Right cardiac atrium (tissue), 5 donors: ENCODE measurements around the gene BRME1. TPM values are rescaled to one million over a fixed set of nuclear protein-coding genes. Genes with fewer than 3 reads are reported as not detected.

ENCODE experiments used
- ATAC-seq, 2 donors: fragments of 200-7000 bp; cut with Tn5 transposase; one replicate each; pipeline versions ENCODE4 v1.8.0 to v1.9.1; 2020; ENCODE audit warnings: moderate library complexity in 2 of 2, mild to moderate bottlenecking in 1 of 2
- DNase-seq, 3 donors: peaks; one replicate each; pipeline ENCODE4 v3.0.0-alpha.2; 2020
- H3K27ac ChIP-seq: one replicate; pipeline ENCODE4 v1.5.1; 2013; ENCODE audit warnings: mild to moderate bottlenecking, low read length, control low read depth, moderate library complexity
- H3K27me3 ChIP-seq: one replicate; pipeline ENCODE4 v1.6.1; 2013; ENCODE audit not compliant: control insufficient read depth, insufficient read depth
- H3K4me1 ChIP-seq: one replicate; pipeline ENCODE4 v1.6.1; 2013; ENCODE audit warnings: low read length; ENCODE audit not compliant: control insufficient read depth, insufficient read depth
- H3K4me3 ChIP-seq: one replicate; pipeline ENCODE4 v1.5.1; 2013; ENCODE audit warnings: low read length, control low read depth
- H3K9me3 ChIP-seq: one replicate; pipeline ENCODE4 v1.6.1; 2013; ENCODE audit warnings: low read length; ENCODE audit not compliant: control insufficient read depth
- WGBS: extraction: QIAGEN DNeasy Blood & Tissue Kit; methylation state at CpG from one replicate; pipeline ENCODE4 v1.1.7; 2013; 5-methylcytosine and 5-hydroxymethylcytosine counted together
- intact Hi-C, 4 donors: fragments of 100-400 bp; cut with DNase I; formaldehyde crosslinking; loops; one replicate each; pipeline versions ENCODE4 v1.11.0 to v1.14.0; 2022 to 2023
- polyA plus RNA-seq: library from polyadenylated mRNA; stranded (reverse); fragments of 200-250 nt; gene quantifications from one replicate; pipeline ENCODE4 v1.2.3, GENCODE V29; 2013
- total RNA-seq, 4 donors: library from RNA; stranded (reverse); fragmentation: NEBNext Ultra II Directional; extraction: Animal tissue kit (Norgen Biotek cat#: 25700); gene quantifications; one replicate each; pipeline ENCODE4 v1.2.1, GENCODE V29; 2021
- donor health status: healthy with polysubstance abuse.
- donor health status: DM: no; HTN: yes; CAD: no.
- donor health status: DM: no; HTN: no; CAD: no.
- donor health status: DM: no; HTN: yes; CAD: no; lungs with severe emphysema.
- donor health status: DM: yes; HTN: yes; CAD: no.

Gene BRME1
- total and polyA plus RNA-seq, 5 donors: 0.40 to 1.2 (median 0.79) TPM

DNA sequence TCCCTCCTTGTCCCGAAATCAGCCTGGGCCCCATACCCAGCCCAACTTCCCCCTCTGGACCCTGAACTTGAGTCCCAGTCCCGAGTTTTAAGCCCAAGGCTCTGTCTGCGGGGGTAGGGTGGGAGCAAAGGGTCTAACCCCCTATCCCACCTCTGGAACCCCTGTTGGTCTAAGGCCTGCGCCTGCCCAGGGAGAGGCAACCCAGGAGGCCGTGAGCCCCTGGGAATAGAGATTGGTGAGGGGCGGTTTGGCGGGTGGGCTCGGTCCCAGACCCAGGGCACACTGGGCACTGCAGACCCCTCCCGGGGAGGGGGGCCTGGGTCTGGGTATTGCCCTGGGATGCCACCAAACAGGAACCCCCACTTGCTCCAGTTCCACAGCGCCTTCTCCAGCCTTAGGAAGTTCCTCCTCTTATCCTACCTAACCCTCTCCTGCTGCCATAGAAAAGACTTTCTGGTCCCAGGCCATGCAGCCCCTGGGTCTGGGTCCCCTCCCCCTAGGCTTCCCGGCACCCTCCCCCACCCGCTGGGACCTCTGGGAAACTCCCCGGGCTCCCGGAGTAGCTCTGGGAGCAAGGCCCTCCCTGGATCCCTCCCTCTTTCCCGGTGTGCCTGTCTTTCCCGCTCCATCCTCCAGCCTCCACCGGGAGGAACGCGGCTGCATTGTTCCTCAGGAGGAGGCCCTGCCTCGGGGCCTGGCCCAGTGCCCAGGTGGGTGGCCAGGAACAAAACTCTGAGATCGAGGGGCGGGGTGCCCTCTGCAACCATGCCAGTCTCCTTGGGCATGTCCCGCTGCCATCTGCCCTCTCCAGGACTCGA, 62.6 kb downstream of the BRME1 start:
- peak overlapping the region; percentile 97 for H3K4me3 ChIP-seq
- H3K27me3 ChIP-seq: no peaks in the 10 kb centered on the region
- intact Hi-C loops: no loop called here
- no peaks in the 10 kb centered on the region for H3K9me3 ChIP-seq
- peak; percentile 74 to 85 (median 80) for DNase-seq
- H3K27ac ChIP-seq: peak overlapping the region; percentile 99
- H3K4me1 ChIP-seq: peaks cover 8% of the 10 kb centered on the region
- no peak for ATAC-seq
- 11% methylated on average over 24 of the region's 24 CpGs for WGBS

DNA sequence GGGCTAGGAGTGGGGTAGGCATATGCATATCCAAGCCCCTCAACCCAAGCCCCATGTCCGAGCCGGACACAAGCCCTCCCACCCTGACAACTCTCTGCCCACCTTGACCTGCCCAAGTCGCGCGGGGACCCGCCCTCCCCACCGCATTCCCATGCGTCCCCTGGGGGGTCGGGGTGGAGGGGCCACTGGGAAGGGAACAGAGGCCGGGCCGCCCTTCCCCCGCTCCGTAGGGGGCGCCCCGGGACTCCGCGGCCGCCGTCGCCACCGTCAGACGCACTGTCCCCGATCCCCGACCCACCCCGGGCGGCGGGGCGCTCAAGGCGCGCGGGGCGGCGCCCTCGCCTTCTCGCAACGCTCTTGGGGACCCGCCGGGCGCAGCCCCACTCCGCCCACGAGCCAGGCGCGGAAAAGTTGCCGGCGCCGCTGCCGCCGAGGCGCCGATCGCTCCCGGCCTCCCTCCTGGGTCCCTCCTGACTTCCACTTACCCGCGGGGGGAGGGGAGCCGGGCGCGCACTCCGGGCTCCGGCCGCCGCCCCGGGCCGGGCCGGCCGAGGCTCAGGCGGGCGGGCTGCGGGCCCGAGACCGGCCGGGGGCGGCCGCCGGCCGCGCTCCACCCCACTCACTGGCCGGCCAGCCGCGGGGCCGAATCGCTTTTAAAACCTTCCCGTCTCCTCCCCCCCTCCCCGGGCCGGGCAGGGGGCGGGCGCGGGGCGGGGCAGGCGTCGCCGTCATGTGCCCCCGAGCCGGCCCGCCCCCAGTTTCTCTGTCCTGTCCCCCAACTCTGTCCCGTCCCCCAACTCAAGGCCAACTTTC, 63.4 kb downstream of the BRME1 start:
- Histone ChIP-seq H3K4me1 (peaks cover 5% of the 10 kb centered on the region), H3K27me3 (no peaks in the 10 kb centered on the region), H3K27ac (peak overlapping the region; percentile 99), H3K9me3 (no peaks in the 10 kb centered on the region), H3K4me3 (peak overlapping the region; percentile 97)
- under 1% methylated on average over 95 of the region's 95 CpGs for WGBS
- intact Hi-C loops: no loop called here
- peak; percentile 92 to 96 (median 96) for DNase-seq
- ATAC-seq: peak; percentile 13 to 14

DNA sequence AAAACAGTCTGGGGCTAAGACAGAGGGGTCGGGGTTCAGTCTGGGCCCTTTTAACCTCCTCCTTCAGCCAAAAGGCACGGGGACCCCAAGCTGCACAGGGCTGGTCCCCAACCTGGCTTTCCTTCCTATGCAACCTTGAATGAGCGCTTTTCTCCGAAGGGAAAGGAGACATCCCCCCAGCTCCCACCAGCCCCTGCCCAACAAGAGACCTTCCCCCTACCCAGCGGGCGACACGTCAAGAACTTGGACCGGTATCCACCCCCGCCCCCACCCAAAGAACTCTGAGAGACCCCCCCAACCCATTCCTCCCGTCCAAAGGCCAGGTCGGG, 64.0 kb downstream of the BRME1 start:
- no peaks in the 10 kb centered on the region for H3K27me3 ChIP-seq
- intact Hi-C loops: no loop called here
- no peak for ATAC-seq
- no peak for DNase-seq
- peak overlapping the region; percentile 97 for H3K4me3 ChIP-seq
- H3K9me3 ChIP-seq: no peaks in the 10 kb centered on the region
- under 1% methylated on average over 11 of the region's 11 CpGs for WGBS
- H3K27ac ChIP-seq: peak overlapping the region; percentile 91
- peaks cover 5% of the 10 kb centered on the region for H3K4me1 ChIP-seq

DNA sequence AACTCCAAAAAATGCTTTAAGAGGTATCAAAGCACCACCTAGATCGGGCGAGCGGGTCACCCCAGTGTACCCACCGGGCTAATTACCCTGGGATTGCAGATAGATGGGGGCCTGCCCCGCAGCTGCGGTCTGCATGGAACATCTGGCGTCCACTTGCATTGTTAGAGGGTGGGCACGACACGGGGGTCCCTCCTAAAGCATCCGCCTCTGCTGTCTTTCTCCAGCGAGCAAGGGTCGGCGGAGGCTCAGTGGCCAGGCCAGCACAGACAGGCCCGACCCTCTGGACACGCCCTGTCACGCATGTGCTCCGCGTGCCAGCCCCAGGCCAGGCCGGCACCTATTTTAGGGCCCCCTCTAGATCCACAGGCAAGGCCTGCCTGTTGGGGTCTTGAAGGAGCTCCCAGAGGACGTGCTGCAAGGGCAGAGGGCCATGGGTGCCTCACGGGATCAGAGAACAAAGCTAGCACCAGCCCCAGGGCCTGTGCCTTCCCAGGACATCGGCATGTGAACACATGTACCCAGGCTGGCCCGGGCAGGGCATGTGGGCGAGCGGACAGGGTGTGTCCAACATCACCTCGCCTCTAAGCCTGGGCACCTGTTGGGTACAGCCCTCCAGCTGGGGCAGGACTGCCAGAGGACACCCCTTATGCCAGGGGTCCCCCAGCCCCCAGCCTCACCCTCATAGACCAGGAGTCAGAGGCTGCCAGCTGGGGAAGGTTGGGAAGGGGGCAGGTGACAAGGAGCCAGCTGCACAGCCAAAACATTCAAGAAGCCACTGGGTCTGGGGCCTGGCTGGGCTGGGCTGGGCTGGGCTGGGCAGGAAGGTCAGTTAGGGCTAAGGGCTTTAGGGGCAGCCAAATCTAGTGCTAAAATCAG, 64.6 kb downstream of the BRME1 start:
- WGBS: 11% methylated on average over 26 of the region's 26 CpGs
- Histone ChIP-seq H3K27ac (peak overlapping the region; percentile 91), H3K9me3 (no peaks in the 10 kb centered on the region), H3K4me1 (peaks cover 3% of the 10 kb centered on the region), H3K4me3 (peak overlapping the region; percentile 97), H3K27me3 (no peaks in the 10 kb centered on the region)
- ATAC-seq: no peak
- peak; percentile 68 to 85 (median 84) for DNase-seq
- intact Hi-C loops: no loop called here

DNA sequence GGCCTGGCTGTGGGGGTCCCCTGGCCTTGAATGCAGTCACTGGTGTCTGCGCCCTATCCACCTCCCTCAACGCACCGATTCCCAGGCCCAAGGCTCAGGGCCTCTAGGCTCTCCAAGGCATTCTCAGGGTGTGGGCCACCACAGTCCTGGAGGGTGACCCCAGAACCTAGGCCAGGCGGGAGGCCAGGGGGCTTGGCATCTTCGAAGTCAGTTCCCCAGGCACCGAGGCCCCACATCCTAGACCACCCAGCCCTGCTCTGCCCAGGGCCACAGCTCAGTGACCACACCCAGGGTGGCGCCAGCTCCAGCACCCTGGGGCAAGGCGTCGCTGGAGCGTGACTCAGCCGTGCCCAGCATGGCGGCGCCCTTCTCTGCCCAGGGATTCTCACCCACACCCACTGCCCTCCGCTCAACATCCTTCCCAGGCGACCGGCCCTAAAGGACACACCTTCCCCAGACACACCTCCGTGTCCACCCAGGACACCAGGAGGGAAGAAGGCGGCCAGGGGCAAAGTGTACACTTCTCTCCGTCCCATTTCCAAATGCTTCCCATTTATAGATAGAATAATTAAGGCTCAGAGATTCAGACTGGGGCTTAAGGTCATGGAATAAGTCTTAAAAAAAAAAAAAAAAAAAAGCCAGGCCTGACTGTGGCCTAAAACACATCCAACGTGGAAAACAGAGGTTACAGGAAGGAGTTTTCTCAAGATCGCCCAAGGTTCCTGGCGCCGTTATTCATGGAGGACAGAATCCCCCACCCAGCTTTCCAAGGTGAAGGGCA, 65.4 kb downstream of the BRME1 start:
- Histone ChIP-seq H3K27me3 (no peaks in the 10 kb centered on the region), H3K4me3 (peak overlapping the region; percentile 97), H3K9me3 (no peaks in the 10 kb centered on the region), H3K4me1 (peaks cover 6% of the 10 kb centered on the region), H3K27ac (peak overlapping the region; percentile 91)
- intact Hi-C loops: no loop called here
- WGBS: 14% methylated on average over 23 of the region's 23 CpGs
- DNase-seq (peak; percentile 84 to 89 (median 88)), ATAC-seq (peak; percentile 23 to 28)

DNA sequence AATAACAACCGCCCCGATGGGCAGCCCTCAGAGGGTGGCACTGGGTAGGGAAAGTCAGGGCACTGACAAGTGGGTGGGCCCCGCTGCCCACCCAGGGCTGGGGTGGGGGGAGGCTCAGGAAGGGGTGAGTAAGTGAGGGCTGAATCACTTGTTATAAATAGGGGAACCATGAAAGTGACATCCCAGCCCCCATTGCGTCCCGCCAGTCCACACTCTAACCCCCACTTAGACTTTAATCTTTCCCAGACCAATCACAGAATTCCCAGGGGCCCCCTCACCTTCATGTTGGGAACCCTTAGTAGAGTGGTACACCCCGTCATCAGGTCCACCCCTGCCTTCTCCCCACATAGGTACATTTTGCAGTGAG, 66.0 kb downstream of the BRME1 start:
- Histone ChIP-seq H3K27me3 (no peaks in the 10 kb centered on the region), H3K4me1 (peaks cover 6% of the 10 kb centered on the region), H3K9me3 (no peaks in the 10 kb centered on the region), H3K4me3 (peak overlapping the region; percentile 97), H3K27ac (peak overlapping the region; percentile 91)
- ATAC-seq (peak in 1 of 2 donors; percentile 15), DNase-seq (no peak)
- WGBS: 1% methylated on average over 6 of the region's 6 CpGs
- intact Hi-C loops: no loop called here

DNA sequence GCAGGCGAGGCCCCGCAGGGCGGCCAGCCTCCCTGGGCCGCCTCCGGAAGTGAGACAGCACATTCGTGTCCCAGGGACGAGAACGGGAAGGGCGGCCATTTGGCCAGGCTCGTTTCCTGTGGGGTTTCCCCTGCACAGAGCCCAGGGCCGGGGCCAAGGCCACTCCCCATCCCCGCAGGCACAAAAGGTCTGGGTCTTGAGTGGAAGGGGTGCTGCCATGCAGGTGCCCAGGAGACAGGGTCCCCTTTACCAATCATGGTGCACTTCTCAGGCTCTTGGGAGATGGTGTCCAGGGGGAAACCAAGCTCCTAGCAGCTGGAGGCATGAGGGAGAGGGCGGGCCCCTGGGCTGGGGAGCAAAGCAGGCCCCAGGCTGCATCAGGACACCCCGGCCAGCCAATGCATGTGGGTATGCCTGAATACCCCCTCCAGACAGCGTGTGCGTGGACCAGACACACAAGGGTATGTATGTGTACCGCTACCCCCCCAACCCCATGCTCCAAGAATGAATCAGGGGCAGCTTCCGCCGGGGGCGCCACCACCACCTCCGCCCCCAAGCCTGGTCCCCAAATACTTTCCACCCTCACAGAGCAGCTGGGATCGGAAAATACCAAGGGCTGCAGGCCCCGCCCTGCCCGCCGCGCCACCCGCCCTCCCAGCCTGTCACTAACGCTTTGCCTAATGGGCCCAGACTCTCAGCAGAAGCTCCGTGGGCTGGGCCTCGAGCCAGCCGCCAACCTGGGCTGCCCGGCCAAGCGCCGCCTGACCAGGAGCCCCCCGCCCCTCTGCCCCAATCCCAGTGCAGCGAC, 66.6 kb downstream of the BRME1 start:
- peak overlapping the region; percentile 97 for H3K4me3 ChIP-seq
- H3K9me3 ChIP-seq: no peaks in the 10 kb centered on the region
- H3K4me1 ChIP-seq: peaks cover 6% of the 10 kb centered on the region
- DNase-seq: peak; percentile 96 to 97 (median 97)
- 1% methylated on average over 36 of the region's 36 CpGs for WGBS
- peak overlapping the region; percentile 91 for H3K27ac ChIP-seq
- peak; percentile 73 to 75 for ATAC-seq
- intact Hi-C loops: no loop called here
- H3K27me3 ChIP-seq: no peaks in the 10 kb centered on the region

DNA sequence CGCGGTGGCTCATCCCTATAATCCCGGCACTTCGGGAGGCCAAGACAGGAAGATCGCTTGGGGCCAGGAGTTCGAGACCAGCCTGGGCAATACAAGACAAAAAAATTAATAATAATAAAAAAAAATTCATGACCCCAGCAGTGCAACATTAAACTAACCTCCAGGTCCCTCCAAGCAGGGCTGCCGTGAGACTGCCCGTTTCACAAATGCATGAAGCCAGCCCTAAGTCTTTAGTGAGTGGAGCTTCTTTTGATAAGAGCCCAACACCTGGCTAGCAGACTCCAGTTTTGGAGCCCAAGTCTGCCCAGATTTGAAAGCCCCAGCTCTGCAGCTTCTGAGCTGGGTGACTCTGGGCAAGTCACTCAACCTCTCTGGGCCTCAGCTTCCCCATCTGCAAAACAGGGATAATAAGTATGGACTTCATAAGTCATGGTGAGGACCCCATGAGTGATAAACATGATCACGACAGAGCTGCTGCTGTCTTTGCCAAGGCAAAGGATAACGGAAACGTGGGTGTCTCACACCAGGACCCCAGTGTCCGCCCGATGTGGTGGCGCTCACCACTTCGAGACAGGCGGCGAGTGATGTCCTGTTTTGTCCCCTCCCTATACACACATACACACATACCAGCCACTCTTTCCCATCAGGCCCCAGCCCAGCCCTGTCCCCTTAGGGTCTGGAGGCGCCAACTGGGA, 67.3 kb downstream of the BRME1 start:
- H3K9me3 ChIP-seq: no peaks in the 10 kb centered on the region
- DNase-seq: no peak
- peaks cover 10% of the 10 kb centered on the region for H3K4me1 ChIP-seq
- WGBS: 23% methylated on average over 18 of the region's 18 CpGs
- peak overlapping the region; percentile 97 for H3K4me3 ChIP-seq
- peak overlapping the region; percentile 91 for H3K27ac ChIP-seq
- intact Hi-C loops: no loop called here
- no peak for ATAC-seq
- H3K27me3 ChIP-seq: no peaks in the 10 kb centered on the region
